C4-2B (cell line): ENCODE results near the gene PTPRD.

Source experiments
- ZFX ChIP-seq: fragments of 450-650 bp; IDR thresholded peaks from 2 replicates; pipeline ENCODE4 v1.6.1; 2017
- TF ChIP-seq, protein P1 (sequence below): fragments of 450-650 bp; conservative IDR thresholded peaks from 2 replicates; pipeline ENCODE4 v1.5.1; 2017; ENCODE audit warnings: mild to moderate bottlenecking

DNA sequence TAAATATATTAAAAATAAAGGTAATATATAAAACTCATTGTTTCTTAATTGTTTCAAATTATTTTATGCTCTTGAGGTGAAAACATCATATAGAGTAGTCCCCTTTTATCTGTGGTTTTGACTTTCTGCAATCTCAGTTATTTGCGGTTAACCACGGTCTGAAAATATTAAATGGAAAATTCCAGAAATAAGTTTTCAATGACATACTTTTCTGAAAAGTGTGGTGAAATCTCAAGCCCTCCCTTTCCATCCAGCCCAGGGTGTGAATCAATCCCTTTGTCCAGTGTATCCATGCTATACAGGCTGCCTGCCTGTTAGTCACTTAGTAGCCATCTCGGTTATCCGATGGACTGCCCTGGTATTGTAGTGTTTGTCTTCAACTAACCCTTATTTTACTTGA lies 2266.5 kb downstream of the PTPRD start:
- TF ChIP-seq, protein P1, sequence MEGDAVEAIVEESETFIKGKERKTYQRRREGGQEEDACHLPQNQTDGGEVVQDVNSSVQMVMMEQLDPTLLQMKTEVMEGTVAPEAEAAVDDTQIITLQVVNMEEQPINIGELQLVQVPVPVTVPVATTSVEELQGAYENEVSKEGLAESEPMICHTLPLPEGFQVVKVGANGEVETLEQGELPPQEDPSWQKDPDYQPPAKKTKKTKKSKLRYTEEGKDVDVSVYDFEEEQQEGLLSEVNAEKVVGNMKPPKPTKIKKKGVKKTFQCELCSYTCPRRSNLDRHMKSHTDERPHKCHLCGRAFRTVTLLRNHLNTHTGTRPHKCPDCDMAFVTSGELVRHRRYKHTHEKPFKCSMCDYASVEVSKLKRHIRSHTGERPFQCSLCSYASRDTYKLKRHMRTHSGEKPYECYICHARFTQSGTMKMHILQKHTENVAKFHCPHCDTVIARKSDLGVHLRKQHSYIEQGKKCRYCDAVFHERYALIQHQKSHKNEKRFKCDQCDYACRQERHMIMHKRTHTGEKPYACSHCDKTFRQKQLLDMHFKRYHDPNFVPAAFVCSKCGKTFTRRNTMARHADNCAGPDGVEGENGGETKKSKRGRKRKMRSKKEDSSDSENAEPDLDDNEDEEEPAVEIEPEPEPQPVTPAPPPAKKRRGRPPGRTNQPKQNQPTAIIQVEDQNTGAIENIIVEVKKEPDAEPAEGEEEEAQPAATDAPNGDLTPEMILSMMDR, result no peak
- TF ChIP-seq ZFX, result no peak
